Measurements from ENCODE around the gene DSC3. TPM values are rescaled to one million over a fixed set of nuclear protein-coding genes. Genes with fewer than 3 reads are reported as not detected.

The DSC3 gene
- total and polyA plus RNA-seq, 9 of the 15 experiments (the other 6 are each of a cell fraction or from before 2014, with no cell fraction given) = 0.01 to 0.40 (median 0.07) TPM

DNA sequence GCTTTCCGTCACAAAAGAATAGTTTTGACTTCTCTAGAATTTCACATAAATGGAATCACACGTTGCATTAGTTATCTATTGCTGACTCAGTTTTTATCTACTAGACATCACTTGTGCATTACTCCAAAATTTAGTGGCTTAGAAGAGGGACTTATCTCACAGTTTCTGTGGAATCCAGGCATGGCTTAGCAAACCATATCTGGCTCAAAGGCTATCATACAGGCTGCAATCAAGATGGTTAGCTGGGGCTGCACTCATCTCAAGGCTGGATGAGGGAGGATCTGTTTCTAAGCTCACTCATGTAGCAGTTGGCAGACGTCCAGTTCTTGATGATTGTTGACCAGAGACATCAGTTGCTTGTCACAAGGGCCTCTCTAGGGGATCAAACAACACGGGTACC, 6.6 kb upstream of the DSC3 start (continued):
- TF ChIP-seq MYBL2 (IDR thresholded peaks at IDR 0.05; ENCODE audit: low read depth) (no peak), MYBL2 (CRISPR knock-in tag; IDR thresholded peaks at IDR 0.05; ENCODE audit: borderline replicate concordance) (no peak), BRF1 (IDR thresholded peaks at IDR 0.05; ENCODE audit: borderline replicate concordance, extremely low read depth, insufficient read length) (no peak), TAF1 (IDR thresholded peaks at IDR 0.05; ENCODE audit: control insufficient read depth, extremely low read depth, insufficient read depth, low read length, severe bottlenecking) (no peak), ESRRB (CRISPR knock-in tag; IDR thresholded peaks at IDR 0.05; ENCODE audit: borderline replicate concordance) (no peak), ETV1 (tag; conservative IDR thresholded peaks at IDR 0.05; ENCODE audit: low read depth) (no peak), THRAP3 (IDR thresholded peaks at IDR 0.05; ENCODE audit: borderline replicate concordance) (no peak), BMI1 (IDR thresholded peaks at IDR 0.05; ENCODE audit: low read length) (no peak), GTF2A2 (tag; IDR thresholded peaks at IDR 0.05) (no peak), CCNT2 (IDR thresholded peaks at IDR 0.05; ENCODE audit: borderline replicate concordance, extremely low read depth, insufficient read length, low read depth, low read length) (no peak), NFXL1 (CRISPR knock-in tag; IDR thresholded peaks at IDR 0.05) (no peak), ZBTB49 (CRISPR knock-in tag; IDR thresholded peaks at IDR 0.05; ENCODE audit: borderline replicate concordance) (no peak)
- TF ChIP-seq, protein P1, sequence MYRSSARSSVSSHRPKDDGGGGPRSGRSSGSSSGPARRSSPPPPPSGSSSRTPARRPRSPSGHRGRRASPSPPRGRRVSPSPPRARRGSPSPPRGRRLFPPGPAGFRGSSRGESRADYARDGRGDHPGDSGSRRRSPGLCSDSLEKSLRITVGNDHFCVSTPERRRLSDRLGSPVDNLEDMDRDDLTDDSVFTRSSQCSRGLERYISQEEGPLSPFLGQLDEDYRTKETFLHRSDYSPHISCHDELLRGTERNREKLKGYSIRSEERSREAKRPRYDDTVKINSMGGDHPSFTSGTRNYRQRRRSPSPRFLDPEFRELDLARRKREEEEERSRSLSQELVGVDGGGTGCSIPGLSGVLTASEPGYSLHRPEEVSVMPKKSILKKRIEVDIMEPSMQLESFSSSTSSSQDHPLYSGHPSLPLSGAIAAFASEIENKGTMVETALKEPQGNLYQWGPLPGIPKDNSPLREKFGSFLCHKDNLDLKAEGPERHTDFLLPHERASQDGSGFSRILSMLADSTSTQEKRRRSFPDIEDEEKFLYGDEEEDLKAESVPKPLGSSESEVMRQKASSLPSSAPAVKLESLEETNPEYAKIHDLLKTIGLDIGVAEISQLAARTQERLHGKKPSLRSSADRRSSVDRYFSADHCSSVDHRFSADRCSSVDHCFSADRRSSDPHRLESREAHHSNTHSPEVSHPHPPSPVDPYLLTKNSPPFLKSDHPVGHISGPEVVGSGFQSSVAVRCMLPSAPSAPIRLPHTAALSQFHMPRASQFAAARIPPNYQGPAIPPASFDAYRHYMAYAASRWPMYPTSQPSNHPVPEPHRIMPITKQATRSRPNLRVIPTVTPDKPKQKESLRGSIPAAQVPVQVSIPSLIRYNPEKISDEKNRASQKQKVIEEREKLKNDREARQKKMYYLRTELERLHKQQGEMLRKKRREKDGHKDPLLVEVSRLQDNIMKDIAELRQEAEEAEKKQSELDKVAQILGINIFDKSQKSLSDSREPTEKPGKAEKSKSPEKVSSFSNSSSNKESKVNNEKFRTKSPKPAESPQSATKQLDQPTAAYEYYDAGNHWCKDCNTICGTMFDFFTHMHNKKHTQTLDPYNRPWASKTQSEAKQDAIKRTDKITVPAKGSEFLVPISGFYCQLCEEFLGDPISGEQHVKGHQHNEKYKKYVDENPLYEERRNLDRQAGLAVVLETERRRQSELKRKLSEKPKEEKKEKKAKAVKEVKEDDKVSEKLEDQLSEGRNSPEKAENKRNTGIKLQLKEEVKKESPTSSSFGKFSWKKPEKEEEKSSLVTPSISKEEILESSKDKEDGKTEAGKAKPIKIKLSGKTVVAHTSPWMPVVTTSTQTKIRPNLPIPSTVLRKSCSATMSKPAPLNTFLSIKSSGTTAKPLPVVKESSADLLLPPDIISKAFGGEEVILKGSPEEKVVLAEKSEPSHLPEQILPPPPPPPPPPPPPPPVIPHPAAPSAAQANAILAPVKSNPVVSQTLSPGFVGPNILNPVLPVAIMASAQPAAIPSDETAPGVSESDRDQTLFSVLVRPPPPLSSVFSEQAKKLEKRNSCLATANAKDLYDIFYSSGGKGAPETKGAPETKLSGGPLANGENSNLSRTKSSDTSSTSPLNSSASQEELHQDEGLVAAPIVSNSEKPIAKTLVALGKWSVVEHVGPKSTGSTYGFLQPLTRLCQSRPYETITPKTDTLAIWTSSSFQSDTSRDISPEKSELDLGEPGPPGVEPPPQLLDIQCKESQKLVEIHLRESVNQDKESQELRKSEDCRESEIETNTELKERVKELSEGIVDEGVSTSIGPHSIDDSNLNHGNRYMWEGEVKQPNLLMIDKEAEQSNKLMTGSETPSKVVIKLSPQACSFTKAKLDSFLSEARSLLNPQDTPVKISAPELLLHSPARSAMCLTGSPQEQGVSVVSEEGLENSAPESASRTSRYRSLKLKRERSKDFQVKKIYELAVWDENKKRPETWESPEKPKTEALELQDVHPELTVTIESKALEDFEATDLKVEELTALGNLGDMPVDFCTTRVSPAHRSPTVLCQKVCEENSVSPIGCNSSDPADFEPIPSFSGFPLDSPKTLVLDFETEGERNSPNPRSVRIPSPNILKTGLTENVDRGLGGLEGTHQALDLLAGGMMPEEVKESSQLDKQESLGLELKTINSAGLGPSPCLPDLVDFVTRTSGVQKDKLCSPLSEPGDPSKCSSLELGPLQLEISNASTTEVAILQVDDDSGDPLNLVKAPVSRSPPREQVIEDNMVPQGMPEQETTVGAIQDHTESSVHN (IDR thresholded peaks at IDR 0.05; ENCODE audit: borderline replicate concordance in 1 of 2, low read depth in 1 of 2) = no peak
- TF ChIP-seq, protein P2, sequence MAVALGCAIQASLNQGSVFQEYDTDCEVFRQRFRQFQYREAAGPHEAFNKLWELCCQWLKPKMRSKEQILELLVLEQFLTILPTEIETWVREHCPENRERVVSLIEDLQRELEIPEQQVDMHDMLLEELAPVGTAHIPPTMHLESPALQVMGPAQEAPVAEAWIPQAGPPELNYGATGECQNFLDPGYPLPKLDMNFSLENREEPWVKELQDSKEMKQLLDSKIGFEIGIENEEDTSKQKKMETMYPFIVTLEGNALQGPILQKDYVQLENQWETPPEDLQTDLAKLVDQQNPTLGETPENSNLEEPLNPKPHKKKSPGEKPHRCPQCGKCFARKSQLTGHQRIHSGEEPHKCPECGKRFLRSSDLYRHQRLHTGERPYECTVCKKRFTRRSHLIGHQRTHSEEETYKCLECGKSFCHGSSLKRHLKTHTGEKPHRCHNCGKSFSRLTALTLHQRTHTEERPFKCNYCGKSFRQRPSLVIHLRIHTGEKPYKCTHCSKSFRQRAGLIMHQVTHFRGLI (CRISPR knock-in tag; IDR thresholded peaks at IDR 0.05) = no peak
